H7 (cell line): Measurements from ENCODE around the gene ADGRV1. TPM values are rescaled to one million over a fixed set of nuclear protein-coding genes. Genes with fewer than 3 reads are reported as not detected.

Source experiments
- DNase-seq: peaks from one replicate; pipeline ENCODE4 v3.0.0; 2012
- H3K27me3 ChIP-seq: 2 replicates; pipeline ENCODE4 v1.6.0; 2011; ENCODE audit warnings: mild to moderate bottlenecking, low read length; ENCODE audit not compliant: control insufficient read depth, insufficient read depth
- H3K36me3 ChIP-seq: replicated peaks from 2 replicates; pipeline ENCODE4 v1.5.1; 2011; ENCODE audit warnings: low read length; ENCODE audit not compliant: control insufficient read depth, insufficient read depth
- H3K4me3 ChIP-seq: 2 replicates; pipeline ENCODE4 v1.5.1; 2011; ENCODE audit warnings: low read depth, mild to moderate bottlenecking, control low read depth, low read length, moderate library complexity; ENCODE audit not compliant: insufficient read depth
- total RNA-seq: library from RNA; depleted of rRNA; stranded (reverse); fragments of >200 nt; shearing (Covaris generic); gene quantifications from 2 replicates; pipeline ENCODE4 v1.2.3, GENCODE V29; 2014

The ADGRV1 gene
- total RNA-seq, 1 experiment from 2014 or later = 28.8 TPM

DNA sequence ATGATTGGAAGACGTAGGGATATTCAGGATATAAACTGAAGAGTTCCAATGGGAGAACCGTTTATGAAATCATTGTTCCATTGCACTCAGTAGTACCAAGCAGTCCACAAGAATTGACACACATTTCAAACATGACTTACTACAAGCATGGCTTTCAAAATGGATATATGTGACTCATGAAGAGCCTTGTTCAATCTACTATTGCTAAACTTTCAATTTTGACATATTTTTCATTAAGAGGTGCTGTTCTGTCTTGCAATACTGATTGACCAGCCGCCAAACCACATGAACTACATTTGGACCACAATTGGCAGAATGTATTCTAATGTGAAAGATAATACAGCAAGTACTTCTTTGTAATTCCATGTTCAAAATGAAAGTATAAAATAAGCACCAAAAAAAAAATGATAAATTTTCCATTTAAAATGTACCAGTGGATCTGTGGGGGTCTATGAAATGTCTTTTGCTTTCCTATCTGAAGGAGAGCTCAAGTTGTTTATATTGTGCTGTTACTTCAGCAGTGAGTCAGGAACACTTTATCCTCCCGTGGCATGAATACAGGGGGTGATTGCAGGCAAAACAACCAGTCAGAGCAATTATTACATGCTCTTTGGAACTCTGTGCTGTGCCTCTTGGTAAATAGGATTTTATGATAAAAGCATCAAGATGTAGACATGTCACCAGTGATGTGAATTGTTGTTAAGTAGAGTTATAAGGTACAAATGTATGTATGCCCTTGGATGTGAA, 458.5 kb downstream of the ADGRV1 start:
- Histone ChIP-seq H3K36me3 (no peaks in the 10 kb centered on the region), H3K4me3 (no peak overlapping the region), H3K27me3 (no peaks in the 10 kb centered on the region)
- DNase-seq = no peak

DNA sequence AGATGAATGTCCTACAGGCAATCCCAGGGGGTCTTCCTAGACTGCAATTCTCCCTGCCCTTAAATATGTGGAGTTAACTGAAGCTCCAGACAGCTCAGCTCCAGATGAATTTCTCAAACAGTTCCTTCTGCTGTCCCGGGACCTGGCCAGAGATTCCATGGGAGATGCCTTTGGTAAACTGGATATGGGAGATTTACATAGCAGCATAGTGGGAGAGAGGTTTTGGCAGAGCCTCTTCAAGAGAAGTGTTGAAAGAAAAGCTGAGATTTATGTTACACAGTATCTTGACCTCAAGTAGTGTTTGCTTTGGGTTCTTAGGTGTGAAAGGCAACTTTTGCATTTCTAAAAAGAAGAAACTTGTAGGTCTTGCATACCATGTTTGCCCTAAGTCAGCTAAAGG, 459.6 kb downstream of the ADGRV1 start:
- no peaks in the 10 kb centered on the region for H3K36me3 ChIP-seq
- H3K4me3 ChIP-seq = no peak overlapping the region
- no peaks in the 10 kb centered on the region for H3K27me3 ChIP-seq
- no peak for DNase-seq

DNA sequence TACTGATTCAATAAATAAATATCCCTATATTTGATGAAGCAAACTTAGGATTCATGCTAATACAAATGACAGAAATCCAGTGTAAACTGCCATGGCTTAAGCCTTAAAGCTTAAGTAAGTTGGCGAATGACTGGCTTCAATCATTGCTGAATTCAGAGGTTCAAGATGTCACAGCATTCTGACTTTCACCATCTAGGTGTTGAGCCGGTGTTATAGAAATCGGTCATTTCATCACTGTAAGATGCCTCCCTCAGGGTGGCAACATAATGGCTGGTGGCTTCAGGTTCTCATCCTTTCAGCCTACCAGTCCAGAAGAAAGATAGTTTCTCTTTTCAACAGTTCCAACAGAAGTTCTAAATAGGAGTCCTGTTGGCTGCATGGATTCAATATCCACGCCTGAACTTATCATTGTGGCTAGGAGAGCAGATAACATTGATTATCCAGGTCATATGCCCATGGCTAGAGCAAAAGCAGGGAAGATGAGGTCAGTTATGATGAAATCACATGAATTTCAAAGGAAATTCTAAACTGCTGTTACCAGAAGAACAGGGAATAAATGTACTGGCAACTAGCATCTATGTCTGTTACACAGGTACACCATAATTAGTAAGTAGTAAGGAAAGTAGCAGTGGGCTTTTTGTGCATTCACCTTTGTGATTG, 460.2 kb downstream of the ADGRV1 start:
- Histone ChIP-seq H3K4me3 (no peak overlapping the region), H3K36me3 (no peaks in the 10 kb centered on the region), H3K27me3 (no peaks in the 10 kb centered on the region)
- DNase-seq = no peak

DNA sequence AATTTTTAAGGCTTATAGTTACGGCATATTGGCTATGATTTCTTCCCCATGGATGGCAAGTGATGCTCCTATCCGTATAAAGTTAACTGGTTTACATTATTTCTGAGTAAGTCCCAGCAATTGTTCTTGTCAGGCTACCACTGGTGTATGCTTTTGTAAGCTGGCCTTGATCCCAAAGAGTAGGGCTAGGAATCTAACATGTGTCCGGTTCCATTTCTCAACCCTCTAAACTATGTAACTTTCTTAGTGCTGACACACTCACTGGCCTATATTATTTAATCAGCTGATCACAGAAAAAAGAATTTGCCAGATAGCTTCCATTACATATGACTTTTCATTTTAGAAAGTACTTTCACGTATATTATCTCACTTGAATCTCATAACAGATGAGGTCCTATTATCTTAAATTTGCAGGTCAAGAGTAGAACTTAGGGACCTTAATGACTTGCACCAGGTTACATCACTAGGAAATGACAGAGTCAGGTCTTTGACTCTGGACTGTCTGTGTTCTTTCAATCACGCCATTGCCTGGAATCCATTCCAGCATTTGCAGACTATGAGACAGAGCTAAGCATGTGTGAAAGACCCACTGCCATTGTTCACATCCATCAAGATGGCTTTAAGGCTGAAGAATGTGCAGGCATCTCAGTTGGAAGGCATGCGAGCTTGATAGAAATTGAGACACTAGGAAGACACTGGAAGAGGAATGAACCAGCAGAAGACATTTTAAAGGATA, 461.6 kb downstream of the ADGRV1 start:
- no peak overlapping the region for H3K4me3 ChIP-seq
- no peak for DNase-seq

DNA sequence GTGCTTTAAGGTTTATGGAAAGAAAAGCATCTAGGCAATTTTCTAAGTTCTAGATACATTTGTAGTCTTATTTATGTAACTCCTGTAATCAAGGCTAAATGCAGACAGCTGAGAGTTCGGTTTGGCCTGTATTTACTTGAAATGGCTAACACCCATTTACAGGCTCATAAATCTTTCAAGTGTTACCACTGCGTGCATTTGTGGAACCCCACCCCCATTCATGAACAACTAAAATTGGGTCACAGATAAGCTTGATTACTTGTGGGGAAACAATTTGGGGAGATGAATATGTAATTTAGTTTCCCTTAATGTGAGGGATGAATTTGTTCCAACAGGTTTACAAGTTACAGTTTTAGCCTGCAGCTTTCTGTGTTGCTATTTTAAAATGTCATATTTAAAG, 463.9 kb downstream of the ADGRV1 start:
- DNase-seq = no peak
- H3K27me3 ChIP-seq = no peaks in the 10 kb centered on the region
- H3K36me3 ChIP-seq = no peaks in the 10 kb centered on the region
- H3K4me3 ChIP-seq = no peak overlapping the region

More for the DNA sequence above, 461.6 kb downstream of the ADGRV1 start:
- Histone ChIP-seq H3K27me3 (no peaks in the 10 kb centered on the region), H3K36me3 (no peaks in the 10 kb centered on the region)

DNA sequence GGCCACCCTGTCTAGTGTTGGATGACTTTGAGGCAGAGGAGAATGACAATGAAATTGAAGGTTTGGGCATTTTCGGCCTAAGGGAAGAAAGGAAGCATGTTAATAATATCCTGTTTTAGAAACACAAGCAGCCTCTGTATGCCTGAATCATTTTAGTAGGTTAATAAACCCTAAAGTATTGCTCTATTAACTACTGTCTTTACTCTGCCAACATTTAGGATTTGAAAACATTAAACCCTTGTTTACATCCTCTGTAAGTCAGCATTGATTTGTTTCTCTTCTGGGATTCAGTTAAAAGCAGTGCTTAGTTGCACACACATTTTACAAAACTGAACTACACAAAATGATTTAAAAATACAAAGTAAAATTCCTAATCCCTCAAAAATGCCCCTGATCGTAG, 465.6 kb downstream of the ADGRV1 start:
- no peaks in the 10 kb centered on the region for H3K36me3 ChIP-seq
- no peak for DNase-seq
- no peak overlapping the region for H3K4me3 ChIP-seq
- H3K27me3 ChIP-seq = no peaks in the 10 kb centered on the region

DNA sequence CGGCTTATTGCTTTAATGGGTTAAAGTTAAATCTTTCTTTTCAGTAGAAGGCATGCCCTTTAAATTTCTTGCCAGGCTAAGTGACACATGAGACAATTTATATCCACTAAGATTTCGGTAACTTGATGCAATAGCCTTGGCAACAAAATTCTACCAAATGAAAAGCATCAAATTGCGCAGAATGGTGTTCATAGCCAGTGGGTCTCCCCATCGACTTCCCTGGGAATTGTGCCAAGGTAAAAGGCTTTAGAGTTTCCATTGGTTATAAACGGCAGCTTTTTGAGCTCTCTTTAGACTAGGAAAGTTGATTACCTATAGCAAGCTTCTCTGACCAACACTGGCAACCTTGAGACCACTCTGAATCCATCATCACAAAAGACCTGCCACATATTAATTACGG, 466.1 kb downstream of the ADGRV1 start:
- Histone ChIP-seq H3K4me3 (no peak overlapping the region), H3K36me3 (no peaks in the 10 kb centered on the region), H3K27me3 (no peaks in the 10 kb centered on the region)
- DNase-seq = no peak

GRCh38 chr5:91025449-91025848, 466.9 kb downstream of the ADGRV1 start:
- H3K4me3 ChIP-seq = no peak overlapping the region
- H3K36me3 ChIP-seq = no peaks in the 10 kb centered on the region
- H3K27me3 ChIP-seq = no peaks in the 10 kb centered on the region
- no peak for DNase-seq

- no peaks in the 10 kb centered on the region for H3K27me3 ChIP-seq
- H3K36me3 ChIP-seq = no peaks in the 10 kb centered on the region
- no peak for DNase-seq
- H3K4me3 ChIP-seq = no peak overlapping the region
Observed at GRCh38 chr5:91025956-91026355, 467.4 kb downstream of the ADGRV1 start.

- Histone ChIP-seq H3K4me3 (no peak overlapping the region), H3K27me3 (no peaks in the 10 kb centered on the region), H3K36me3 (no peaks in the 10 kb centered on the region)
- DNase-seq = no peak
Observed at GRCh38 chr5:91026466-91026865, 467.9 kb downstream of the ADGRV1 start.

- DNase-seq = no peak
- H3K4me3 ChIP-seq = no peak overlapping the region
- no peaks in the 10 kb centered on the region for H3K36me3 ChIP-seq
- no peaks in the 10 kb centered on the region for H3K27me3 ChIP-seq
Observed at GRCh38 chr5:91027405-91028139, 469.0 kb downstream of the ADGRV1 start.

- no peak overlapping the region for H3K4me3 ChIP-seq
Observed at GRCh38 chr5:91028499-91028956, 469.9 kb downstream of the ADGRV1 start.

DNA sequence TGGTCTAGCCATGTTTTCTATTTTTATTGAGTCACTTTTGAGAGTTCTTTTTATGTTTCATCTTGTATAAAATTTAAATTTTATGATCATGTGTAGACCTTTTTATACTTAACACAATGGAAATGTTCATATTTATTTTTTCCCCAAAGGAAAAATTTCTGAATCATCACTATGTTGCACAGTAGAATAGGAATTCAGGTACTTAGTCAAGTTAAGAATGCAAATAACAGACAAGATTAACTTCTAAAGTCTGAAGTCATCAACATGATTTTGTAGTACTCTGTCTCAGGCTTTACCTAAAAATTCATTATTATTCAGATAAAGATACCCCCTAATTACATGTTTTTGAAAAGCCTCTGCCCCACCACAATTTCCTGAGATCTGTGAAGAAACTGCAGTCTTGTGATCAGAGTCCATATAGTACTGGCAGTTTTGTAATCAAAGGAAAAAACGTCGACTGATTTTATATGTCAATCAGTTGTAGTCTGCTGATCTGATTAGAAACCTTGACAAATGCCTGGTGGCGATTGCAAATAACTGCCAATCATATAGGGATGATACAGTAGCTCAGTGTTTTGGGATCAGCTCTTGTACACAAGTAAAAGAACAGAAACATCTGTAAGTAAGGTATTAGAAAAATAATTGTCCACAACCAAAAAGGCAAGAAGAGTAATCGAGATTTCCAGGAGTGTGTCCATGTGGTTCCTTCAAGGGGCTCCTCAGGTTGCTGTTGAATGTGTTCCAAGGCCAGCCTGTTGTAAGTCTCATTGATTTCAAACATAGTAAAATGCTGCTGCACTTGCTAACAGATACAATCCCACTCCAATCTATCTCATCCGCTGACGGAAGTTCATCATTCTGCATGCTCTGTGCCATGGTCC, 472.2 kb downstream of the ADGRV1 start:
- DNase-seq = no peak
- H3K27me3 ChIP-seq = no peaks in the 10 kb centered on the region

More at GRCh38 chr5:91028499-91028956, 469.9 kb downstream of the ADGRV1 start:
- Histone ChIP-seq H3K36me3 (no peaks in the 10 kb centered on the region), H3K27me3 (no peaks in the 10 kb centered on the region)
- DNase-seq = no peak

GRCh38 chr5:91031402-91031752, 472.8 kb downstream of the ADGRV1 start:
- no peaks in the 10 kb centered on the region for H3K27me3 ChIP-seq
- no peak for DNase-seq
- H3K36me3 ChIP-seq = no peaks in the 10 kb centered on the region
- no peak overlapping the region for H3K4me3 ChIP-seq

More for the DNA sequence above, 472.2 kb downstream of the ADGRV1 start:
- Histone ChIP-seq H3K4me3 (no peak overlapping the region), H3K36me3 (no peaks in the 10 kb centered on the region)
